C4-2B (cell line): Measurements from ENCODE around the gene OR4D11.

Experiments
- ZFX ChIP-seq: fragments of 450-650 bp; IDR thresholded peaks from 2 replicates; pipeline ENCODE4 v1.6.1; 2017
- TF ChIP-seq, protein P1 (sequence below): fragments of 450-650 bp; conservative IDR thresholded peaks from 2 replicates; pipeline ENCODE4 v1.5.1; 2017; ENCODE audit warnings: mild to moderate bottlenecking

DNA sequence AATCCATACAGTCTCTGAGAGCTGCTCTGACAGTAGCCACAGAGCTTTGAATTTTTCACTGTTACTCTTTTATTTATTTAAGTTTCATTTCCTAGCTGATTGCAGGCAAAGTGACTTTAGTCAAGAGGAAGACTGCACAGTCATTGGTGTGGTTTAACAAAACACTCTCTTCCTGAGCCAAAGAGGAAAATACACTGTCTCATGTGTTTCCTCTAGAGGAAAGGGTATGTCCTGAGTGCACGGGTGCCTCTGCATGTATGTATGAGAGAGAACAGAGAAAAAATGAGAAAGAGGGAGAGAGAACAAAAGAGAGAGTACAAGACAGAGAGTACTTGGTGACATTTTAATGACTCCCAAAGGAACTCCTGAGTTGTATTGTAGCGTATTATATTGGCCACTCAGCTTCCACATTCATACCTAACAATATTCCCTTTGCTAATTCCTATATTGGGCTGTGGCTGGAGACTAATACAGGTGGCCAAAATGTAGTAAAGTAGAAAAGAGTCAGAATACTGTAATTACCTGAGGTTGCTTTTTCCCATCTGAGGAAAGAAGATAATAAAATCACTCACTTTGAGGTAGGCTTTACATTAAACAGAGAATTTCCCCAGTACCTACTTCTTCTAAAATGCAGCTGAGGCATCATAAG lies 7.7 kb downstream of the OR4D11 start, which contains the start of gene OR4D9:
- TF ChIP-seq, protein P1, sequence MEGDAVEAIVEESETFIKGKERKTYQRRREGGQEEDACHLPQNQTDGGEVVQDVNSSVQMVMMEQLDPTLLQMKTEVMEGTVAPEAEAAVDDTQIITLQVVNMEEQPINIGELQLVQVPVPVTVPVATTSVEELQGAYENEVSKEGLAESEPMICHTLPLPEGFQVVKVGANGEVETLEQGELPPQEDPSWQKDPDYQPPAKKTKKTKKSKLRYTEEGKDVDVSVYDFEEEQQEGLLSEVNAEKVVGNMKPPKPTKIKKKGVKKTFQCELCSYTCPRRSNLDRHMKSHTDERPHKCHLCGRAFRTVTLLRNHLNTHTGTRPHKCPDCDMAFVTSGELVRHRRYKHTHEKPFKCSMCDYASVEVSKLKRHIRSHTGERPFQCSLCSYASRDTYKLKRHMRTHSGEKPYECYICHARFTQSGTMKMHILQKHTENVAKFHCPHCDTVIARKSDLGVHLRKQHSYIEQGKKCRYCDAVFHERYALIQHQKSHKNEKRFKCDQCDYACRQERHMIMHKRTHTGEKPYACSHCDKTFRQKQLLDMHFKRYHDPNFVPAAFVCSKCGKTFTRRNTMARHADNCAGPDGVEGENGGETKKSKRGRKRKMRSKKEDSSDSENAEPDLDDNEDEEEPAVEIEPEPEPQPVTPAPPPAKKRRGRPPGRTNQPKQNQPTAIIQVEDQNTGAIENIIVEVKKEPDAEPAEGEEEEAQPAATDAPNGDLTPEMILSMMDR, result no peak
- TF ChIP-seq ZFX, result no peak
